Measurements from ENCODE around the gene INSIG1.

- TF ChIP-seq CTCF (IDR thresholded peaks at IDR 0.05) (no peak), POLR2AphosphoS5 (IDR thresholded peaks at IDR 0.05; ENCODE audit: insufficient read depth in 1 of 2, low read depth in 1 of 2) (no peak), POLR2A (IDR thresholded peaks at IDR 0.05) (no peak)
Measured at GRCh38 chr7:155326385-155326784, 28.7 kb downstream of the INSIG1 start.
